GM18519 (cell line): ENCODE results near the gene C2CD4C.
"Not testable (repeated sequence)": the region's sequence is repeated elsewhere in the genome, so short reads cannot be mapped to it uniquely, and the experiment has no call there.

ENCODE experiments used
- ATAC-seq: cut with Tn5 transposase; IDR thresholded peaks from one replicate; pipeline ENCODE4 v1.9.1; 2021; ENCODE audit warnings: mild to moderate bottlenecking, moderate library complexity; ENCODE audit not compliant: unreplicated experiment, low FRiP score

Gene C2CD4C

GRCh38 chr19:418761-419671 is 10.1 kb upstream of the C2CD4C start:
- ATAC-seq, result no peak

GRCh38 chr19:416416-416815 is 7.5 kb upstream of the C2CD4C start:
- no peak for ATAC-seq

GRCh38 chr19:415292-415691 is 6.3 kb upstream of the C2CD4C start:
- no peak for ATAC-seq

- no peak for ATAC-seq
Measured at GRCh38 chr19:413756-414420, 4.9 kb upstream of the C2CD4C start.

- ATAC-seq, result no peak
Measured at GRCh38 chr19:412356-413355, 3.7 kb upstream of the C2CD4C start.

- ATAC-seq, result no peak
Measured at GRCh38 chr19:411723-412355, 2.9 kb upstream of the C2CD4C start.

- not testable (repeated sequence) for ATAC-seq
Measured at GRCh38 chr19:411121-411722, 2.3 kb upstream of the C2CD4C start.

- no peak for ATAC-seq
Measured at GRCh38 chr19:410243-410781, 1.4 kb upstream of the C2CD4C start.

- ATAC-seq, result no peak
Measured at GRCh38 chr19:409516-410242, 732 bp upstream of the C2CD4C start.

- no peak for ATAC-seq
Measured at GRCh38 chr19:408441-408901, 476 bp downstream of the C2CD4C start.

GRCh38 chr19:407511-408440 is 1.2 kb downstream of the C2CD4C start:
- no peak for ATAC-seq

- ATAC-seq, result no peak
Measured at GRCh38 chr19:406971-407510, 1.9 kb downstream of the C2CD4C start.

- ATAC-seq, result no peak
Measured at GRCh38 chr19:406135-406781, 2.7 kb downstream of the C2CD4C start.

GRCh38 chr19:405121-405965 is 3.6 kb downstream of the C2CD4C start:
- ATAC-seq, result no peak

GRCh38 chr19:403221-404027 is 5.5 kb downstream of the C2CD4C start:
- no peak for ATAC-seq
